ENCODE results near the gene LRRC42. TPM values are rescaled to one million over a fixed set of nuclear protein-coding genes. Genes with fewer than 3 reads are reported as not detected.
"Not testable (repeated sequence)": the region's sequence is repeated elsewhere in the genome, so short reads cannot be mapped to it uniquely, and the experiment has no call there.

Gene LRRC42
- polyA plus RNA-seq, 10 donors: 20.6 to 34.4 (median 23.3) TPM

GRCh38 chr1:54003750-54004480 lies 57.8 kb downstream of the LRRC42 start:
- DNase-seq: not testable (repeated sequence)

GRCh38 chr1:54004481-54005049 lies 58.4 kb downstream of the LRRC42 start:
- no peak for DNase-seq

GRCh38 chr1:54006508-54006907 lies 60.4 kb downstream of the LRRC42 start:
- no peak for DNase-seq

- no peak for DNase-seq
These were observed 61.5 kb downstream of the LRRC42 start for GRCh38 chr1:54007613-54008012.

GRCh38 chr1:54008876-54009275 lies 62.7 kb downstream of the LRRC42 start:
- DNase-seq: no peak

GRCh38 chr1:54009406-54009805 lies 63.3 kb downstream of the LRRC42 start:
- no peak for DNase-seq

GRCh38 chr1:54010415-54011117 lies 64.4 kb downstream of the LRRC42 start:
- no peak for DNase-seq

GRCh38 chr1:54011316-54012007 lies 65.3 kb downstream of the LRRC42 start:
- no peak for DNase-seq

- DNase-seq: no peak
These were observed 65.8 kb downstream of the LRRC42 start for GRCh38 chr1:54012008-54012325.

- DNase-seq: no peak
These were observed 66.7 kb downstream of the LRRC42 start for GRCh38 chr1:54012863-54013262.

GRCh38 chr1:54013393-54014008 lies 67.4 kb downstream of the LRRC42 start:
- DNase-seq: no peak

- no peak for DNase-seq
These were observed 68.0 kb downstream of the LRRC42 start for GRCh38 chr1:54014009-54014629.

GRCh38 chr1:54016343-54017282 lies 70.5 kb downstream of the LRRC42 start:
- no peak for DNase-seq

Other genes with a start within 250 kb of the LRRC42 start
- gene GLIS1, start 207.2 kb upstream of the LRRC42 start, polyA plus RNA-seq (ENCODE audit: insufficient read length in 10 of 10): 1 to 10 TPM in 1 of 10 donors, under 1 TPM in 4, not detected in 5; 0.13 to 1.6 (median 0.26) TPM
- 10 to 100 TPM in 9 of 10 donors, 1 to 10 TPM in 1; 9.6 to 16.3 (median 12.3) TPM for gene NDC1, start 108.1 kb upstream of the LRRC42 start, polyA plus RNA-seq (ENCODE audit: insufficient read length in 10 of 10)
- gene YIPF1, start 56.6 kb upstream of the LRRC42 start, polyA plus RNA-seq (ENCODE audit: insufficient read length in 10 of 10): 10 to 100 TPM; 12.7 to 17.1 (median 14.3) TPM
- under 1 TPM in 6 of 10 donors, not detected in 4; 0.11 to 0.49 (median 0.23) TPM for gene DIO1, start 52.2 kb upstream of the LRRC42 start, polyA plus RNA-seq (ENCODE audit: insufficient read length in 10 of 10)
- gene IFT25, start 651 bp upstream of the LRRC42 start, polyA plus RNA-seq (ENCODE audit: insufficient read length in 10 of 10): 10 to 100 TPM; 20.3 to 32.2 (median 25.4) TPM
- gene LDLRAD1, start 71.8 kb downstream of the LRRC42 start, polyA plus RNA-seq (ENCODE audit: insufficient read length in 10 of 10): not detected
- 100 to 1,000 TPM; 140 to 172 (median 156) TPM for gene TMEM59, start 106.9 kb downstream of the LRRC42 start, polyA plus RNA-seq (ENCODE audit: insufficient read length in 10 of 10)
- gene TCEANC2, start 107.3 kb downstream of the LRRC42 start, polyA plus RNA-seq (ENCODE audit: insufficient read length in 10 of 10): 1 to 10 TPM; 4.9 to 7.7 (median 5.6) TPM
- under 1 TPM in 3 of 10 donors, not detected in 7; 0.08 to 0.20 (median 0.10) TPM for gene CDCP2, start 206.7 kb downstream of the LRRC42 start, polyA plus RNA-seq (ENCODE audit: insufficient read length in 10 of 10)

Measured in muscle of back (tissue), 11 donors.